Measurements from ENCODE around the gene AEBP2. TPM values are rescaled to one million over a fixed set of nuclear protein-coding genes. Genes with fewer than 3 reads are reported as not detected.
"Not testable (repeated sequence)": the region's sequence is repeated elsewhere in the genome, so short reads cannot be mapped to it uniquely, and the experiment has no call there.

The AEBP2 gene
- 12.3 and 22.5 TPM in 2 replicates for total RNA-seq (2014; rRNA removed; shearing (Covaris generic))

- peak; percentile 96 for DNase-seq
- Histone ChIP-seq H3K36me3 (replicated peaks; ENCODE audit: control insufficient read depth, insufficient read depth, low read length) (no peaks in the 10 kb centered on the region), H3K27me3 (ENCODE audit: control insufficient read depth, insufficient read depth, low read length) (no peaks in the 10 kb centered on the region), H3K4me3 (ENCODE audit: insufficient read depth, low read depth, low read length) (peak within 1 kb of the TSS; percentile 94)
Measured at GRCh38 chr12:19439059-19440018, at the start of gene AEBP2. AEBP2 (plus strand) TSS chr12:19439492; CDS start chr12:19439700, 208 bp downstream.

- H3K27me3 ChIP-seq (ENCODE audit: control insufficient read depth, insufficient read depth, low read length), result no peaks in the 10 kb centered on the region
- no peak for DNase-seq
- H3K36me3 ChIP-seq (replicated peaks; ENCODE audit: control insufficient read depth, insufficient read depth, low read length), result no peaks in the 10 kb centered on the region
- H3K4me3 ChIP-seq (ENCODE audit: insufficient read depth, low read depth, low read length), result no peak overlapping the region
Measured at GRCh38 chr12:19390051-19390598, 49.2 kb upstream of the AEBP2 start.

GRCh38 chr12:19392644-19393043 lies 46.6 kb upstream of the AEBP2 start:
- H3K27me3 ChIP-seq (ENCODE audit: control insufficient read depth, insufficient read depth, low read length); H3K36me3 ChIP-seq (replicated peaks; ENCODE audit: control insufficient read depth, insufficient read depth, low read length); DNase-seq; H3K4me3 ChIP-seq (ENCODE audit: insufficient read depth, low read depth, low read length): not testable (repeated sequence)

GRCh38 chr12:19394385-19394784 lies 44.9 kb upstream of the AEBP2 start:
- no peak for DNase-seq
- Histone ChIP-seq H3K4me3 (ENCODE audit: insufficient read depth, low read depth, low read length) (no peak overlapping the region), H3K36me3 (replicated peaks; ENCODE audit: control insufficient read depth, insufficient read depth, low read length) (no peaks in the 10 kb centered on the region), H3K27me3 (ENCODE audit: control insufficient read depth, insufficient read depth, low read length) (no peaks in the 10 kb centered on the region)

GRCh38 chr12:19397534-19397933 lies 41.8 kb upstream of the AEBP2 start:
- H3K4me3 ChIP-seq (ENCODE audit: insufficient read depth, low read depth, low read length), result no peak overlapping the region
- no peaks in the 10 kb centered on the region for H3K36me3 ChIP-seq (replicated peaks; ENCODE audit: control insufficient read depth, insufficient read depth, low read length)
- no peaks in the 10 kb centered on the region for H3K27me3 ChIP-seq (ENCODE audit: control insufficient read depth, insufficient read depth, low read length)
- DNase-seq, result no peak

GRCh38 chr12:19398376-19399363 lies 40.6 kb upstream of the AEBP2 start:
- no peaks in the 10 kb centered on the region for H3K36me3 ChIP-seq (replicated peaks; ENCODE audit: control insufficient read depth, insufficient read depth, low read length)
- DNase-seq, result no peak
- no peak overlapping the region for H3K4me3 ChIP-seq (ENCODE audit: insufficient read depth, low read depth, low read length)
- no peaks in the 10 kb centered on the region for H3K27me3 ChIP-seq (ENCODE audit: control insufficient read depth, insufficient read depth, low read length)

- not testable (repeated sequence) for DNase-seq; H3K27me3 ChIP-seq (ENCODE audit: control insufficient read depth, insufficient read depth, low read length); H3K4me3 ChIP-seq (ENCODE audit: insufficient read depth, low read depth, low read length); H3K36me3 ChIP-seq (replicated peaks; ENCODE audit: control insufficient read depth, insufficient read depth, low read length)
Measured at GRCh38 chr12:19400649-19401285, 38.5 kb upstream of the AEBP2 start.

GRCh38 chr12:19402211-19402610 lies 37.1 kb upstream of the AEBP2 start:
- Histone ChIP-seq H3K36me3 (replicated peaks; ENCODE audit: control insufficient read depth, insufficient read depth, low read length) (no peaks in the 10 kb centered on the region), H3K27me3 (ENCODE audit: control insufficient read depth, insufficient read depth, low read length) (no peaks in the 10 kb centered on the region), H3K4me3 (ENCODE audit: insufficient read depth, low read depth, low read length) (no peak overlapping the region)
- no peak for DNase-seq

- H3K4me3 ChIP-seq (ENCODE audit: insufficient read depth, low read depth, low read length), result no peak overlapping the region
Measured at GRCh38 chr12:19402743-19403431, 36.4 kb upstream of the AEBP2 start.

GRCh38 chr12:19404242-19404880 lies 34.9 kb upstream of the AEBP2 start:
- no peak for DNase-seq

More at GRCh38 chr12:19402743-19403431, 36.4 kb upstream of the AEBP2 start:
- Histone ChIP-seq H3K36me3 (replicated peaks; ENCODE audit: control insufficient read depth, insufficient read depth, low read length) (no peaks in the 10 kb centered on the region), H3K27me3 (ENCODE audit: control insufficient read depth, insufficient read depth, low read length) (no peaks in the 10 kb centered on the region)
- no peak for DNase-seq

GRCh38 chr12:19409376-19409775 lies 29.9 kb upstream of the AEBP2 start:
- no peak for DNase-seq
- Histone ChIP-seq H3K27me3 (ENCODE audit: control insufficient read depth, insufficient read depth, low read length) (no peaks in the 10 kb centered on the region), H3K4me3 (ENCODE audit: insufficient read depth, low read depth, low read length) (no peak overlapping the region), H3K36me3 (replicated peaks; ENCODE audit: control insufficient read depth, insufficient read depth, low read length) (no peaks in the 10 kb centered on the region)

More at GRCh38 chr12:19404242-19404880, 34.9 kb upstream of the AEBP2 start:
- H3K36me3 ChIP-seq (replicated peaks; ENCODE audit: control insufficient read depth, insufficient read depth, low read length), result no peaks in the 10 kb centered on the region
- no peaks in the 10 kb centered on the region for H3K27me3 ChIP-seq (ENCODE audit: control insufficient read depth, insufficient read depth, low read length)
- H3K4me3 ChIP-seq (ENCODE audit: insufficient read depth, low read depth, low read length), result no peak overlapping the region

- no peak for DNase-seq
- Histone ChIP-seq H3K36me3 (replicated peaks; ENCODE audit: control insufficient read depth, insufficient read depth, low read length) (no peaks in the 10 kb centered on the region), H3K4me3 (ENCODE audit: insufficient read depth, low read depth, low read length) (no peak overlapping the region), H3K27me3 (ENCODE audit: control insufficient read depth, insufficient read depth, low read length) (no peaks in the 10 kb centered on the region)
Measured at GRCh38 chr12:19410211-19410610, 29.1 kb upstream of the AEBP2 start.

- H3K36me3 ChIP-seq (replicated peaks; ENCODE audit: control insufficient read depth, insufficient read depth, low read length), result no peaks in the 10 kb centered on the region
- no peak for DNase-seq
- no peak overlapping the region for H3K4me3 ChIP-seq (ENCODE audit: insufficient read depth, low read depth, low read length)
- H3K27me3 ChIP-seq (ENCODE audit: control insufficient read depth, insufficient read depth, low read length), result no peaks in the 10 kb centered on the region
Measured at GRCh38 chr12:19410629-19411185, 28.6 kb upstream of the AEBP2 start.
